ENCODE data around the gene STEAP1B. TPM values are rescaled to one million over a fixed set of nuclear protein-coding genes. Genes with fewer than 3 reads are reported as not detected.

STEAP1B gene
- total and polyA plus RNA-seq, 2 experiments from 2014 or later: 0.16 TPM; not detected in 1

DNA sequence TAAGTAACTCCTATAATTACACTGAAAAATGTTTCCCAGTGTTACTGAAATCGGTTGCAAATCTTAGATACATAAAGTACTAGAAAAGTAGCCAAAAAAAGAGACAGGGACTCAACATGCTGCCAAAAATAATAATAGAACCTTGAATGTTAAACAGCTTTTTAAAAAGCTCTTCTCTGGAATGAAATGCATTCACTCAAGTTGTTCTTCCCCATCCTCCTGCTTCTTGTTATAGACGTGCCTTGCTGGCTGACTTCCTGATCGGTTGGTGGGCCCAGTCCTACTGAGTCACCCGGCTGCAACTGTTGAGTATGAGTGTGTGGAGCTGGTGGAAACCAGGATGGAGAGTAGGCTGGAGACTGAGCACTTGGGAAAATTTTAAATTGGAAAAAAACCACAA is 112.4 kb downstream of the STEAP1B start:
- 89% methylated on average over 4 of the region's 4 CpGs for WGBS (ENCODE audit: low lambda C conversion rate, missing lambda C conversion rate)
- no peak for DNase-seq (ENCODE audit: low spot score)
- Histone ChIP-seq H2AFZ (no peak overlapping the region), H3K4me1 (ENCODE audit: insufficient read depth) (no peaks in the 10 kb centered on the region), H3K4me2 (no peak overlapping the region), H3K79me2 (no peaks in the 10 kb centered on the region), H3K27me3 (no peaks in the 10 kb centered on the region), H3K4me3 (no peak overlapping the region), H3K9me2 (replicated peaks; ENCODE audit: insufficient read depth) (no peaks in the 10 kb centered on the region), H3K27ac (no peak overlapping the region), H3K36me3 (replicated peaks; ENCODE audit: insufficient read depth, low read depth) (no peaks in the 10 kb centered on the region), H4K20me1 (ENCODE audit: insufficient read depth, poor library complexity, severe bottlenecking) (no peaks in the 10 kb centered on the region), H3K9me3 (ENCODE audit: low read depth) (no peaks in the 10 kb centered on the region)
- TF ChIP-seq EZH2 (IDR thresholded peaks at IDR 0.05; ENCODE audit: borderline replicate concordance) (no peak), EZH2phosphoT487 (IDR thresholded peaks at IDR 0.05; ENCODE audit: low read depth, severe bottlenecking, unreplicated experiment) (no peak)
- TF ChIP-seq, protein P1, sequence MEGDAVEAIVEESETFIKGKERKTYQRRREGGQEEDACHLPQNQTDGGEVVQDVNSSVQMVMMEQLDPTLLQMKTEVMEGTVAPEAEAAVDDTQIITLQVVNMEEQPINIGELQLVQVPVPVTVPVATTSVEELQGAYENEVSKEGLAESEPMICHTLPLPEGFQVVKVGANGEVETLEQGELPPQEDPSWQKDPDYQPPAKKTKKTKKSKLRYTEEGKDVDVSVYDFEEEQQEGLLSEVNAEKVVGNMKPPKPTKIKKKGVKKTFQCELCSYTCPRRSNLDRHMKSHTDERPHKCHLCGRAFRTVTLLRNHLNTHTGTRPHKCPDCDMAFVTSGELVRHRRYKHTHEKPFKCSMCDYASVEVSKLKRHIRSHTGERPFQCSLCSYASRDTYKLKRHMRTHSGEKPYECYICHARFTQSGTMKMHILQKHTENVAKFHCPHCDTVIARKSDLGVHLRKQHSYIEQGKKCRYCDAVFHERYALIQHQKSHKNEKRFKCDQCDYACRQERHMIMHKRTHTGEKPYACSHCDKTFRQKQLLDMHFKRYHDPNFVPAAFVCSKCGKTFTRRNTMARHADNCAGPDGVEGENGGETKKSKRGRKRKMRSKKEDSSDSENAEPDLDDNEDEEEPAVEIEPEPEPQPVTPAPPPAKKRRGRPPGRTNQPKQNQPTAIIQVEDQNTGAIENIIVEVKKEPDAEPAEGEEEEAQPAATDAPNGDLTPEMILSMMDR (IDR thresholded peaks at IDR 0.05; ENCODE audit: poor library complexity): no peak

DNA sequence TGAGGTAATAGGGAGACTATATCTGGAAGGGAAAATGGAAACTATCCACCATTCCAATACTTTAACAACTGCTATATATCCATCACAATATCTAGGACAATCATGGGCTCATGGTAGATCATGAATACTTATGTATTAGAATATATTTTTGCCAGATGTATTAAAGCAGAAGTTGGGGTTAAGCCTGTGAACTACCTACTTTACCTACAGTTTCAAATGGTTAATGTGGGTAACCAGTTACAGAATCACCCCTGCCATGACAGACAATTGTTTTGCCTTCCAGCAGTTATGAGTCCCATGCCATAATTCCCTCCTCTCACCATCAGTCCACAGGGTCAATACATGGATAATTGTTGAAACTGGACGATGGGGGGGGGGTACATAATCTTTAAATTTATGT is 113.1 kb downstream of the STEAP1B start:
- no peaks in the 10 kb centered on the region for H4K20me1 ChIP-seq (ENCODE audit: insufficient read depth, poor library complexity, severe bottlenecking)
- H3K27me3 ChIP-seq: no peaks in the 10 kb centered on the region
- H3K4me3 ChIP-seq: no peak overlapping the region
- no peaks in the 10 kb centered on the region for H3K9me2 ChIP-seq (replicated peaks; ENCODE audit: insufficient read depth)
- H3K9me3 ChIP-seq (ENCODE audit: low read depth): no peaks in the 10 kb centered on the region
- H3K27ac ChIP-seq: no peak overlapping the region
- no peaks in the 10 kb centered on the region for H3K79me2 ChIP-seq
- no peak overlapping the region for H3K4me2 ChIP-seq
- TF ChIP-seq EZH2phosphoT487 (IDR thresholded peaks at IDR 0.05; ENCODE audit: low read depth, severe bottlenecking, unreplicated experiment) (no peak), EZH2 (IDR thresholded peaks at IDR 0.05; ENCODE audit: borderline replicate concordance) (no peak)
- TF ChIP-seq, protein P1 (IDR thresholded peaks at IDR 0.05; ENCODE audit: poor library complexity): no peak
- no peak overlapping the region for H2AFZ ChIP-seq
- no peaks in the 10 kb centered on the region for H3K4me1 ChIP-seq (ENCODE audit: insufficient read depth)
- WGBS (ENCODE audit: low lambda C conversion rate, missing lambda C conversion rate): 88% methylated on average over 1 of the region's 1 CpG
- DNase-seq (ENCODE audit: low spot score): no peak
- no peaks in the 10 kb centered on the region for H3K36me3 ChIP-seq (replicated peaks; ENCODE audit: insufficient read depth, low read depth)

DNA sequence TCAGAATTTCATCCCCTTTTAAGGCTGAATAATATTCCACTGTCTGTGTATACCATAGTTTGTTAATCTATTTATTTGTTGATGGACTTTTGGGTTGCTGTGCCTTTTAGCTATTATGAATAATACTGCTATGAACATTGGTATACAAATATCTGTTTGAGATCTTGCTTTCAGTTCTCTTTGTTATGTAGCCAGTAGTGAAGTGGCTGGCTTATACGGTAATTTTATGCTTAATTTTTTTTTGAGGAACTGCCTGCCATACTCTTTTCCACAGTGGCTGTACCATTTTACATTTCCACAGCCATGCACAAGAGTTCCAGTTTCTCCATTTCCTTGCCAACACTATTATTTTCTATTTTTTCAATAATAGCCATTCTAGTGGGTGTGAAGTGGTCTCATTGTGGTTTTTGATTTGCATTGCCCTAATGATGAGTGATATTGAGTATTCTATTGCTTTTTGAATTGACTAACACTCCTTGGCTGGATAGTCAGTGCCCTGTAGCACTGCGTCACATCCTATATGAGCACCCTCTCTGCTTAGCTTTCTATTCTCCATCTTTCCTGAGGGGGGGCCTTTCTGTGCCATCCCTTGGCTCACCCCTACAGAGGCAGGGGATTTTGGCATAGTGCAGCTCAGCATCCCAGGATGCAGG is 113.7 kb downstream of the STEAP1B start:
- no peaks in the 10 kb centered on the region for H3K27me3 ChIP-seq
- no peak overlapping the region for H2AFZ ChIP-seq
- H3K27ac ChIP-seq: no peak overlapping the region
- WGBS (ENCODE audit: low lambda C conversion rate, missing lambda C conversion rate): 96% methylated on average over 2 of the region's 2 CpGs
- DNase-seq (ENCODE audit: low spot score): no peak
- no peaks in the 10 kb centered on the region for H3K9me3 ChIP-seq (ENCODE audit: low read depth)
- H3K9me2 ChIP-seq (replicated peaks; ENCODE audit: insufficient read depth): no peaks in the 10 kb centered on the region
- H3K79me2 ChIP-seq: no peaks in the 10 kb centered on the region
- no peak for TF ChIP-seq EZH2phosphoT487 (IDR thresholded peaks at IDR 0.05; ENCODE audit: low read depth, severe bottlenecking, unreplicated experiment)
- TF ChIP-seq, protein P1 (IDR thresholded peaks at IDR 0.05; ENCODE audit: poor library complexity): no peak
- no peak for TF ChIP-seq EZH2 (IDR thresholded peaks at IDR 0.05; ENCODE audit: borderline replicate concordance)
- no peaks in the 10 kb centered on the region for H3K4me1 ChIP-seq (ENCODE audit: insufficient read depth)
- H3K4me3 ChIP-seq: no peak overlapping the region
- H3K4me2 ChIP-seq: no peak overlapping the region
- no peaks in the 10 kb centered on the region for H3K36me3 ChIP-seq (replicated peaks; ENCODE audit: insufficient read depth, low read depth)
- H4K20me1 ChIP-seq (ENCODE audit: insufficient read depth, poor library complexity, severe bottlenecking): no peaks in the 10 kb centered on the region

Data from hepatocyte (in vitro differentiated cells).